Activated T-helper 1 cell treated with anti-CD3 and anti-CD28 coated beads, Interleukin-12 subunit alpha, Interleukin-12 subunit beta, Interleukin-2, Interleukin-4 antibody, amounts not matched to agents 30 ng/mL and 10 ng/mL and 1 ng/mL, durations not matched to agents 14 hours and 24 hours and 36 hours (primary cell): ENCODE measurements around the gene MMP13. TPM values are rescaled to one million over a fixed set of nuclear protein-coding genes. Genes with fewer than 3 reads are reported as not detected.
"Not testable (repeated sequence)": the region's sequence is repeated elsewhere in the genome, so short reads cannot be mapped to it uniquely, and the experiment has no call there.

Experiments
- DNase-seq: peaks from one replicate; pipeline ENCODE4 v3.0.0; 2021; ENCODE audit warnings: low spot score
- H3K27ac Mint-ChIP-seq: one replicate; pipeline ENCODE4 v1.8.0; 2021; ENCODE audit warnings: mild to moderate bottlenecking, mixed read lengths
- H3K27me3 Mint-ChIP-seq: one replicate; pipeline ENCODE4 v1.8.0; 2022; ENCODE audit warnings: mild to moderate bottlenecking, moderate library complexity, mixed read lengths; ENCODE audit not compliant: insufficient read depth
- H3K36me3 Mint-ChIP-seq: one replicate; pipeline ENCODE4 v1.8.0; 2021; ENCODE audit warnings: low read depth, mixed read lengths
- H3K4me1 Mint-ChIP-seq: one replicate; pipeline ENCODE4 v1.8.0; 2021; ENCODE audit warnings: low read depth, mixed read lengths
- H3K4me3 Mint-ChIP-seq: one replicate; pipeline ENCODE4 v1.8.0; 2021; ENCODE audit warnings: mild to moderate bottlenecking, moderate library complexity, mixed read lengths
- H3K9me3 Mint-ChIP-seq: one replicate; pipeline ENCODE4 v1.8.0; 2021; ENCODE audit warnings: mixed read lengths
- intact Hi-C: fragments of 100-400 bp; cut with micrococcal nuclease; formaldehyde crosslinking; loops from one replicate; pipeline ENCODE4 v1.15.1; 2024
- total RNA-seq: library from RNA; stranded (reverse); gene quantifications from 2 replicates; pipeline ENCODE4 v1.2.3, GENCODE V29; 2022

The MMP13 gene
- not detected in 2 replicates for total RNA-seq

DNA sequence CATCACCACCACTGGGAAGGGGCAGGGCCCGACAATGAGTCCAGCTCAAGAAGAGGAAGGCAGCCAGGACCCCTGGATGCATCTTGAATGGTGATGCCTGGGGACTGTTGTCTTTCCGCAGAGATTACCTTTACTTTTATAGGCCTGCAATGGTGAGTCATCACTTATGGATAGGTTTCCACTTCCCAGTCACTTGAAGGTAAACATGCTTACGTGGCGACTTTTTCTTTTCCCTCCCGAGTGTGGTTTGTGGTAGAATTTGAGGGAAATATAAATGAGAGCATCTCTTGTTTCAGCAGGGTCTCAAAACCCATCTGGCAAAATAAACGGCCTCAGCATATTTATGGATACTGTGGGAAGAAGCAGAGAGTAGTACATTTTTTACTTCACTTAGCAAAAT, at the start of gene MMP13:
Gene MMP13, minus strand, starts transcription at position 109 of the 400 bp plus-strand sequence. Its CDS starts 27 bp downstream, at position 82.
- peaks cover 12% of the 10 kb centered on the region for H3K27me3 Mint-ChIP-seq
- no peak within 1 kb of the TSS for H3K27ac Mint-ChIP-seq
- H3K36me3 Mint-ChIP-seq: no peaks in the 10 kb centered on the region
- no peak within 1 kb of the TSS for H3K4me3 Mint-ChIP-seq
- H3K9me3 Mint-ChIP-seq: no peaks in the 10 kb centered on the region
- no peak for DNase-seq
- intact Hi-C loops: no loop called here
- no peaks in the 10 kb centered on the region for H3K4me1 Mint-ChIP-seq

DNA sequence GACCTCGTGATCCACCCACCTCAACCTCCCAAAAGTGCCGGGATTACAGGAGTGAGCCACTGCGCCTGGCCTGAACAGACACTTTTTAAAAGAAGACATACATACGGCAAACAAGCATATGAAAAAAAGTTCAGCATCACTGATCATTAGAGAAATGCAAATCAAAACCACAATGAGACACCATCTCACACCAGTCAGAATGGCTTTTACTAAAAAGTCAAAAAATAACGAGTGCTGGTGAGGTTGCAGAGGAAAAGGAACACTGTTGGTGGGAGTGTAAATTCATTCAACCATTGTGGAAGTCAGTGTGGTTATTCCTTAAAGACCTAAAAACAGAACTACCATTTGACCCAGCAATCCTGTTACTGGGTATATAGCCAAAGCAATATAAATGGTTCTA, 48.7 kb upstream of the MMP13 start:
- H3K4me3 Mint-ChIP-seq, intact Hi-C loops, H3K27ac Mint-ChIP-seq, H3K9me3 Mint-ChIP-seq, H3K4me1 Mint-ChIP-seq, H3K36me3 Mint-ChIP-seq, H3K27me3 Mint-ChIP-seq, DNase-seq: not testable (repeated sequence)

DNA sequence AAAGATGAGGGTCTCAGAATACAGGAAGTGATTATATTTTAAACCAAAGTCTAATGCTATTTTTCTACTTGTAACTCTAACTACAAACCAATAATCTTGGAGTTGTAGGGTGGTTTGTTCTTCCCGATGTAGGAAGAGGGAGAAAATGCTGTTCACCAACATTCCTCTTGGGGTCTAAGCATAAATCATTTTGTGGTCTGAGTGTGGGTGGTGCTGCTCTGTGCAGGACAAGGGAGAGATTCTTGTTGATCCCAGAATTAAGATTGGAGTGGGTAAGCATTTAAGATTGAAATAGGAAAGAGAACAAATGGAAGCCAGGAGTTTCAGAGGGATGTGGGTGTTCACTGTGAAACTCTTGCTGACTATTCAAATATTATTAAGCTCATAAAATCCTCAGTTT, 38.6 kb upstream of the MMP13 start:
- intact Hi-C loops: no loop called here
- peaks cover 13% of the 10 kb centered on the region for H3K27me3 Mint-ChIP-seq
- H3K4me3 Mint-ChIP-seq: no peak overlapping the region
- H3K9me3 Mint-ChIP-seq: no peaks in the 10 kb centered on the region
- no peak overlapping the region for H3K27ac Mint-ChIP-seq
- H3K36me3 Mint-ChIP-seq: no peaks in the 10 kb centered on the region
- DNase-seq: no peak
- no peaks in the 10 kb centered on the region for H3K4me1 Mint-ChIP-seq

DNA sequence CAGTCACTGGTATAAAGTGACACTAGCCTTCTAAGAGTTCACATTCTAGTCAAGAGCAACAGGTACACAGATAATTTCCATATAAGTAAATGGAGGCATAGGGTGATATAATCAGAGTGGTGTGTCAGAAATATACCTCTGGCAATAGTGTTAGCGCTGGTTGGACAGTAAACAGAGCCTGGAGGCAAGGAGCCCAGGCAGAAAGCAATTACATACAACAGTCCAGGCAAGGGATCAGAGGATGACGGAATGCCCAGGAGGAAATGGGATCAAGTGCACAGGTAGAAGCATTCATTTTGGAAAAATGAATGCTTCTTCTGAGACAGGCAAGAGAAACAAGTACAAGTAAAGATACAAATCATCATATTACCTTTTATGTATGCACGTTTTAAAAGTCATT, 36.2 kb upstream of the MMP13 start:
- Mint-ChIP-seq H3K9me3 (no peaks in the 10 kb centered on the region), H3K36me3 (no peaks in the 10 kb centered on the region), H3K4me3 (no peak overlapping the region), H3K27me3 (peaks cover 19% of the 10 kb centered on the region), H3K27ac (no peak overlapping the region), H3K4me1 (no peaks in the 10 kb centered on the region)
- DNase-seq: no peak
- intact Hi-C loops: no loop called here

DNA sequence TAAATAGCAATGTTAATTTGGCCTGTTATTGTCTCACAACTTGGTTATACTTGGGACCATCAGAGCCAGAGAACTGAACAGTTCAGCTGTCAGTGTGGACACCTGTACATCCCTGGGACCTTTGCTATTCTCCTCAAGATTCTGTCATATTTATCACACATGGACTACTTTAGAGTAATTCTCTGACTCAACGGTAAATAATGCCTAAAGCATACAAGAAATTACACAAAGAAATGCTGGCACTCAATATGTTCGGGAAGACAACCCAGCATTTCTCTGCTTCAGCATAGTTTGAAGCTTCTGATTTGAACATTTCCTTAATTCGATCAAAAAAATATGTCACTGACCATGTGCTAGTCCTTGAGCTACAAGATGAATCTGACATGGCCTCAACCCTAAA, 34.6 kb upstream of the MMP13 start:
- peaks cover 19% of the 10 kb centered on the region for H3K27me3 Mint-ChIP-seq
- H3K4me1 Mint-ChIP-seq: no peaks in the 10 kb centered on the region
- H3K9me3 Mint-ChIP-seq: no peaks in the 10 kb centered on the region
- H3K27ac Mint-ChIP-seq: no peak overlapping the region
- no peak overlapping the region for H3K4me3 Mint-ChIP-seq
- DNase-seq: no peak
- intact Hi-C loops: no loop called here
- H3K36me3 Mint-ChIP-seq: no peaks in the 10 kb centered on the region

DNA sequence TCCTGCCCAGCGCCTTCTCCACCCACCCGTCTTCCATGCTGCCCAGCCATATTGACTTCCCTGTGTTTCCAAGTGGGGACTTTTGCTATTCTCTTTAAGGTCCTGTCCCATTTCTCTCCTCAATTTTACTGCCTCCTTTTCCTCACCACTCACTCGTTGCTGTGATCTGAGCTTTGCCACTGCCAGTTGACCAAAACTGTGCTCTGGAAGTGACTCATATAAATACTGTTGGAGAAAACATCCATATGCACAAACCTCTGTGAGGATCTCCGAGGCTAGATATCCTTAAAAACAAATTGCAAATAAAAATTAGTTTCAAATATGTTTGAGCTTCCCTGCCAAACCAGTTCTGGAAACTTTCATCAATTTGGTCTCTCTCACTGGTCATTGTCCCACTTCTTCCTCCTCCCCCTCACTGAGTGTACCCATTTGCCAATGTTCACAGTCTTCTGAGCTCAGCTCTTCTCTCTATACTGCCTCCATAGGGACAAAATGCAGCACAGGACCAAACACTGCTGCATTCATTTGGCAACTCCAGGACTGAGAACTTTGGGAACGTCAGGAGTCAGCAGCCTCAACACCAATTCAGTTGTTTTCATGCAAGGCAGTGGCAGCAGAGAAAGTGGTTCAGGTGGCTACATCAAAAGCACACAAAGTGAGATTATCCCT, 34.0 kb upstream of the MMP13 start:
- DNase-seq: no peak
- Mint-ChIP-seq H3K27ac (no peak overlapping the region), H3K4me1 (no peaks in the 10 kb centered on the region), H3K4me3 (no peak overlapping the region), H3K9me3 (no peaks in the 10 kb centered on the region), H3K36me3 (no peaks in the 10 kb centered on the region), H3K27me3 (peaks cover 19% of the 10 kb centered on the region)
- intact Hi-C loops: no loop called here

DNA sequence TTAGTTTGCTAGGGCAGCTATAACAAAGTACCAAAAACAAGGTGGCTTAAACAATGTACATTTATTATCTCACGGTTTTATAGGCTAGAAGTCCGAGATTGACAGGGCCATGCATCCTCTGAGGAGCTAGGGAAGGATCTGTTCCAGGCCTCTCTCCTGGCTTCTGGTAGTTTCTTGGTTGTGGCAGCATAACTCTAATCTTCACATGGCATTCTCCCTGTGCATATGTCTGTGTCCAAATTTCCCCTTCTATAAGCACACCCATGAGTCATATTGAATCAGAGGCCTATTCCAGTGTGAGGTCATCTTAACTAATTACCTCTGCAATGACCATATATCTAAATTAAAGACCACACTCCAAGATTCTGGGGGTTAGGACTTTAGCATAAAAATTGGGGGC, 31.3 kb upstream of the MMP13 start:
- Mint-ChIP-seq H3K4me1 (peaks cover 1% of the 10 kb centered on the region), H3K4me3 (no peak overlapping the region), H3K27ac (no peak overlapping the region), H3K27me3 (peaks cover 16% of the 10 kb centered on the region), H3K36me3 (no peaks in the 10 kb centered on the region), H3K9me3 (no peaks in the 10 kb centered on the region)
- no peak for DNase-seq
- intact Hi-C loops: no loop called here

DNA sequence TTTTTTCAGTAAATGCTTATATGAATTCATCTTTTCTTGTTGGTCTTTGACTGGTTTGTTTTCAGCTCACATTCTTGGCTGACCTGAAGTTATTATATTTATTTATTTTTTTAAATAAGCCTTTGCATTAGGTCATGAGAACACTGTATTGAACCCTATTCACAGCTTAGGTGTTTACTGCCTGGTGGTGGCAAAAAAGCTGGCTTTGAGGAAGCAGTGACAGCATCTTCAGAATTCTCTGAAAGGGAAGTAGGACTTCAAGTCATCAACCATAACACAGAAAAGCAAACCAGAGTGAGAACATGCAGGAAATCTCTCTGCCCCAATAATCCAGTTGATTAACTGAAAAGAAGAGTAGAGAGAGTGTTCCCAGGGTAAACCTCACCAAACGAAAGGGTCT, 30.3 kb upstream of the MMP13 start:
- H3K4me1 Mint-ChIP-seq: peaks cover 8% of the 10 kb centered on the region
- intact Hi-C loops: no loop called here
- peaks cover 10% of the 10 kb centered on the region for H3K27me3 Mint-ChIP-seq
- H3K4me3 Mint-ChIP-seq: no peak overlapping the region
- H3K27ac Mint-ChIP-seq: no peak overlapping the region
- no peaks in the 10 kb centered on the region for H3K9me3 Mint-ChIP-seq
- H3K36me3 Mint-ChIP-seq: no peaks in the 10 kb centered on the region
- no peak for DNase-seq

DNA sequence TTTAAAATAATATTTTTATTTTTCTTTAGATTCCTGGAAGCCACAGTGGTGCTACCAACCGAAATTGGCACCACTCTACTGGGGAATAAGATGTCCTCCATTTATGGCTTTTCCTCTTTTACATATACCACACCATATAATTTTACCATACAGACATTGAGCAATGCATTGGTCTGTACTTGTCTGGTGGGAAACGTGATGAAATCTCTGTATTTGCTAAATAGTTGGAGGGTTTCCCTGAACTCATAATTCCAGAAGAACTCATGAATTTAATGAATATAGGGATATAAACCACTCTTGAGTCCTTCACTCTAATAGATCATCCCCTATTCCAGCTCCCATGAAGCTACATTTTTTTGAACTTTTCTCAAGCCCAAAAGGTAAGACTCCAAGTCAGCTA, 28.0 kb upstream of the MMP13 start:
- H3K36me3 Mint-ChIP-seq: no peaks in the 10 kb centered on the region
- peaks cover 8% of the 10 kb centered on the region for H3K4me1 Mint-ChIP-seq
- no peak for DNase-seq
- no peak overlapping the region for H3K27ac Mint-ChIP-seq
- H3K4me3 Mint-ChIP-seq: no peak overlapping the region
- intact Hi-C loops: no loop called here
- H3K27me3 Mint-ChIP-seq: peaks cover 6% of the 10 kb centered on the region
- H3K9me3 Mint-ChIP-seq: no peaks in the 10 kb centered on the region

DNA sequence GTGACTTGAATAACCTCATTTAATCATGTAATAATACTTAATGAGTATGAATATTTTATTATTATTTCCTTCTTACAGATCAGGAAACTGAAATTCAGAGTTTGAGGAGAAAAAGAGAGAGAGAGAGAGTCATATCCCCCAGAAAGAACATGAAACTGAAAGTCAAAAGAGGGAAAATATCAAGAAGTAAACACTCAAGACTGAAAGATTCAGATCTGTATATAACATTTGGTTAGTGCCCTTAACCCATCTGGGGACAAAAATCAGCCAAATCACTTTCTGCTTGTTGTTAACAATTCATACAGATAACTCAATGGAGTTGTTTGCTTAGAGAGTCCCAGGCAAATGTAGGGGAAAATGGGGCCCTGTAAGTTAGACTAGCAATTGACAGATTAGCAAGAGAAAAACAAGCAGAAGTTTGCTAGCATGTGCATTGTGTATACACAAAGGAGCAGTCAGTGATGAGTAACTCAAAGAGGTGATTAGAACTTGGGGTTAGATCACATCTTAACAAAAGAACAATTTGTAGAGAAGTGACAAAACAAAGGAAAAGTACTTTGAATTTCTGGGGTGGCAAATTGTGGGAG, 25.9 kb upstream of the MMP13 start:
- Mint-ChIP-seq H3K9me3 (no peaks in the 10 kb centered on the region), H3K4me1 (peaks cover 8% of the 10 kb centered on the region), H3K4me3 (no peak overlapping the region), H3K36me3 (no peaks in the 10 kb centered on the region), H3K27ac (peak overlapping the region; percentile 45), H3K27me3 (peaks cover 2% of the 10 kb centered on the region)
- intact Hi-C loops: loop anchor here (1.0 kb wide), 1 partner anchor 47 kb away; no protein-coding TSS in a partner anchor
- no peak for DNase-seq

DNA sequence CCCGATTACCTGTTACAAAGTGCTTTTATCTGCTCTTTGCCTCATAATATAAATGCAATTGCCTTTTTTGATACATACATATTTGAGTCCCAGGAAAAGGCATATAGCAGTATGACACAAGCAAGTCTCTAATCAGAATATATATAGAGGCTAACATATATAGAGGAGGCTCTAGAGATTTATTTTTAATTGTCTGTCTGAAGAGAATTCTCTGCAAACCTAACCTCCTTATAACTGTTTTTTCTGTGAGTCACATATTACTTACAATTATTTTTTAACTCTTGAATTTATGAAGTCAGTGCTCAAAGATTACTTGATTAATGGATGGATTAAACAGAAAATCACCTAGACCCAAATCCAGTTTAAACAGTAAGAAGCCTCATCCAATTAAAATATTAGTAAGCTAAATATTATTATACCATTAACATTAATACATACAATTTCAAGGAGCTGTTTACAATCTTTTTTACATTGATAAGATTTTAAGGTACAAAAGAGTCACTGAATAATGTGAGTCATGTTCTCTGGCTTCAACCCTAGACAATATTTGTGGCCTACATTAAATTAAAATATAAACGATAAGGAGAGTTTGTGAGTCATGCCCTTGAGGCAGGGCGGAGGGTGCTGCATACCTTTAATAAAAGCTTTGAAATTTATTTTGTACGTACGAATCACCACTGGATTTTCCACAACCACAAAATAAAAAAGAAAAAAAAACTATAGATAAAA, 19.2 kb upstream of the MMP13 start:
- Mint-ChIP-seq H3K36me3 (no peaks in the 10 kb centered on the region), H3K4me3 (no peak overlapping the region), H3K4me1 (no peaks in the 10 kb centered on the region), H3K27me3 (peaks cover 12% of the 10 kb centered on the region), H3K9me3 (no peaks in the 10 kb centered on the region), H3K27ac (no peak overlapping the region)
- DNase-seq: no peak
- intact Hi-C loops: no loop called here

DNA sequence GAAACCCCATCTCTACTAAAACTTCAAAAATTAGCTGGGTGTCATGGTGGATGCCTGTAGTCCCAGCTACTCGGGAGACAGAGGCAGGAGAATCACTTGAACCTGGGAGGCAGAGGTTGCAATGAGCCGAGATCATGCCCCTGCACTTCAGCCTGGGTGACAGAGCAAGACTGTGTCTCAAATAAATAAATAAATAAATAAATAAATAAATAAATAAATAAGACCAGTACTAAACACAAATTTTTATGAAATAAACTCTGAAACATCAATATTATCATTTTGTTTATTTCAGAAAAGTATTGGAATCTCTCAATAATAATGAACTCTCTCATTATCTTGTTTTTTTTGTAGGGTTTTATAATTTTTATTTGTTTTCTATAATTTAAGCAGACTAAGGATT, 18.2 kb upstream of the MMP13 start:
- H3K9me3 Mint-ChIP-seq, H3K4me1 Mint-ChIP-seq, H3K4me3 Mint-ChIP-seq, intact Hi-C loops, H3K27ac Mint-ChIP-seq, DNase-seq, H3K36me3 Mint-ChIP-seq: not testable (repeated sequence)
- peaks cover 12% of the 10 kb centered on the region for H3K27me3 Mint-ChIP-seq

DNA sequence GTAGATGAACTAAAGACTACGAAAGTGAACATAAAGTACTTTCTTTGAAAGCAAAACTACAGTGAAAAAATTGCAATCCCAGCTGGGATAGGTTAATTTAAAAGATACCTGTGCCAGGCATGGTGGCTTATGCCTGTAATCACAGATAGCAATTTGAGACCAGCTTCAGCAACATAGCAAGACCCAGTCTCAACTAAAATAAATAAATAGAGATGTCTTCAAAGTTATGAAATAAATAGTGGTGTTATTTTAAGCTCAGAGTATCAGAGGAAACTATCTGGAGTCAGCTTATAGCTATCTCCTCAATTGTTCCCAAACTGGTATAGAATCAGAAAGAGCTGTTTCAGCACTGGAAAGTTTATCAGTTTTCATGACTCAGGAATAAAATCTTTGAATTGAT, 17.3 kb upstream of the MMP13 start:
- peaks cover 12% of the 10 kb centered on the region for H3K27me3 Mint-ChIP-seq
- H3K36me3 Mint-ChIP-seq: no peaks in the 10 kb centered on the region
- no peak overlapping the region for H3K4me3 Mint-ChIP-seq
- intact Hi-C loops: no loop called here
- H3K27ac Mint-ChIP-seq: no peak overlapping the region
- no peaks in the 10 kb centered on the region for H3K9me3 Mint-ChIP-seq
- no peaks in the 10 kb centered on the region for H3K4me1 Mint-ChIP-seq
- DNase-seq: no peak
